AG20443 (cell line): ENCODE measurements around the gene WDR48.

Experiments used
- DNase-seq: peaks from one replicate; pipeline ENCODE4 v3.0.0; 2012; ENCODE audit warnings: low spot score, mixed read lengths

Gene WDR48

GRCh38 chr3:39124876-39125840 is 73.3 kb downstream of the WDR48 start:
- peak; percentile 69 for DNase-seq

GRCh38 chr3:39125841-39126500 is 74.2 kb downstream of the WDR48 start:
- DNase-seq: no peak

GRCh38 chr3:39126532-39127071 is 74.8 kb downstream of the WDR48 start:
- peak; percentile 54 for DNase-seq

GRCh38 chr3:39127269-39127907 is 75.6 kb downstream of the WDR48 start:
- no peak for DNase-seq

GRCh38 chr3:39127908-39128304 is 76.1 kb downstream of the WDR48 start:
- DNase-seq: no peak

- DNase-seq: no peak
These were observed 77.1 kb downstream of the WDR48 start for GRCh38 chr3:39128951-39129350.

- no peak for DNase-seq
These were observed 78.2 kb downstream of the WDR48 start for GRCh38 chr3:39130026-39130425.

- DNase-seq: no peak
These were observed 79.0 kb downstream of the WDR48 start for GRCh38 chr3:39130693-39131265.

- no peak for DNase-seq
These were observed 80.6 kb downstream of the WDR48 start for GRCh38 chr3:39132096-39133092.

GRCh38 chr3:39133093-39133490 is 81.3 kb downstream of the WDR48 start:
- no peak for DNase-seq

- no peak for DNase-seq
These were observed 82.0 kb downstream of the WDR48 start for GRCh38 chr3:39133822-39134221.

- DNase-seq: no peak
These were observed 82.5 kb downstream of the WDR48 start for GRCh38 chr3:39134305-39134704.

- no peak for DNase-seq
These were observed 83.5 kb downstream of the WDR48 start for GRCh38 chr3:39135170-39135805.

- no peak for DNase-seq
These were observed 85.0 kb downstream of the WDR48 start for GRCh38 chr3:39136533-39137434.

- DNase-seq: no peak
These were observed 85.7 kb downstream of the WDR48 start for GRCh38 chr3:39137435-39137936.

- no peak for DNase-seq
These were observed 86.4 kb downstream of the WDR48 start for GRCh38 chr3:39137991-39138803.

GRCh38 chr3:39138804-39139415 is 87.1 kb downstream of the WDR48 start:
- DNase-seq: peak; percentile 40

- no peak for DNase-seq
These were observed 87.6 kb downstream of the WDR48 start for GRCh38 chr3:39139442-39139841.
